Fibroblast of mammary gland (primary cell): ENCODE results near the gene XYLT1.

Experiments
- DNase-seq: peaks from one replicate; pipeline ENCODE4 v3.0.0-alpha.2; 2010; ENCODE audit warnings: low read depth
- H3K4me3 ChIP-seq: 2 replicates; pipeline ENCODE4 v1.5.1; 2011; ENCODE audit warnings: low read depth, mild to moderate bottlenecking, low read length, moderate library complexity; ENCODE audit not compliant: control insufficient read depth
- CTCF ChIP-seq: conservative IDR thresholded peaks from 2 replicates; pipeline ENCODE4 v1.5.1; 2011; ENCODE audit warnings: low read depth, low read length, inconsistent platforms; ENCODE audit not compliant: control insufficient read depth, insufficient read depth

Gene XYLT1

GRCh38 chr16:17129971-17130370 lies 340.8 kb downstream of the XYLT1 start:
- H3K4me3 ChIP-seq = no peak overlapping the region
- TF ChIP-seq CTCF = no peak
- DNase-seq = no peak

- no peak overlapping the region for H3K4me3 ChIP-seq
- TF ChIP-seq CTCF = no peak
- DNase-seq = no peak
Observed at GRCh38 chr16:17128791-17129190, 342.0 kb downstream of the XYLT1 start.

GRCh38 chr16:17126156-17126555 lies 344.6 kb downstream of the XYLT1 start:
- H3K4me3 ChIP-seq = no peak overlapping the region
- no peak for DNase-seq
- TF ChIP-seq CTCF = no peak

- no peak for TF ChIP-seq CTCF
- no peak overlapping the region for H3K4me3 ChIP-seq
- peak; percentile 17 for DNase-seq
Observed at GRCh38 chr16:17125671-17126070, 345.1 kb downstream of the XYLT1 start.

GRCh38 chr16:17117906-17118577 lies 352.7 kb downstream of the XYLT1 start:
- no peak for DNase-seq
- no peak for TF ChIP-seq CTCF
- no peak overlapping the region for H3K4me3 ChIP-seq

GRCh38 chr16:17116595-17117322 lies 354.0 kb downstream of the XYLT1 start:
- no peak for DNase-seq
- no peak for TF ChIP-seq CTCF
- H3K4me3 ChIP-seq = no peak overlapping the region
